ENCODE measurements around the gene CCDC183. TPM values are rescaled to one million over a fixed set of nuclear protein-coding genes. Genes with fewer than 3 reads are reported as not detected.

Gene CCDC183
- total RNA-seq, 1 experiment from 2014 or later: 1.1 TPM

- no peaks in the 10 kb centered on the region for H3K4me1 ChIP-seq (ENCODE audit: insufficient read depth, low read length)
- no peak for TF ChIP-seq CTCF (conservative IDR thresholded peaks at IDR 0.05)
- H3K23me2 ChIP-seq (ENCODE audit: insufficient read length, low read depth, low read length, poor library complexity, severe bottlenecking): peaks cover 3% of the 10 kb centered on the region
- no peak overlapping the region for H2BK5ac ChIP-seq (ENCODE audit: insufficient read length, low read length)
- Mint-ChIP-seq H3K4me3 (no peak overlapping the region), H3K9me3 (peaks cover 8% of the 10 kb centered on the region in 2 experiments), H3K36me3 (ENCODE audit: insufficient read depth in 1 of 3, low read depth in 3 of 3) (peaks cover 0 to 3% (median 0%) of the 10 kb centered on the region in 3 experiments; a peak in 2 of 7 replicates), H3K27me3 (ENCODE audit: low read depth) (peaks cover 16% of the 10 kb centered on the region), H3K27ac (no peak overlapping the region), H3K4me1 (peaks cover 0 to 9% of the 10 kb centered on the region in 2 experiments; a peak in 1 of 4 replicates)
- no peak overlapping the region for H3K18ac ChIP-seq (ENCODE audit: insufficient read length, low read depth, low read length)
- no peak overlapping the region for H2BK15ac ChIP-seq (ENCODE audit: low read depth, low read length)
- no peak overlapping the region for H4K8ac ChIP-seq (replicated peaks; ENCODE audit: insufficient read length, low read depth, low read length)
- no peak overlapping the region for H2BK12ac ChIP-seq (ENCODE audit: insufficient read length, low read depth, low read length)
- H4K20me1 ChIP-seq (ENCODE audit: control insufficient read depth, insufficient read depth, insufficient read length): no peaks in the 10 kb centered on the region
- H2AK5ac ChIP-seq (ENCODE audit: insufficient read length, low read length): no peak overlapping the region
- H3K27me3 ChIP-seq (ENCODE audit: insufficient read depth, low read length): no peaks in the 10 kb centered on the region
- H3K79me1 ChIP-seq (ENCODE audit: insufficient read depth, low read depth, low read length, poor library complexity, severe bottlenecking): no peaks in the 10 kb centered on the region
- WGBS (ENCODE audit: extremely low coverage, insufficient read length, low lambda C conversion rate): no CpG with 5 or more reads among the region's 22 CpGs
- H2BK120ac ChIP-seq (ENCODE audit: low read depth, low read length, poor library complexity, severe bottlenecking): no peak overlapping the region
- H3K56ac ChIP-seq (ENCODE audit: insufficient read length, low read depth, low read length): no peak overlapping the region
- no peak overlapping the region for H3T11ph ChIP-seq (ENCODE audit: low read length)
- no peak overlapping the region for H3K9ac ChIP-seq (ENCODE audit: extremely low read depth, insufficient read length, low read length)
- no peak overlapping the region for H3K23ac ChIP-seq (ENCODE audit: insufficient read length, low read depth, low read length)
- no peak overlapping the region; the same call in 1 of the 2 replicates for H3K14ac ChIP-seq (ENCODE audit: insufficient read depth, low read length)
- H4K91ac ChIP-seq (ENCODE audit: insufficient read length, low read depth, low read length): no peak overlapping the region
- H2BK20ac ChIP-seq (ENCODE audit: low read depth, low read length, poor library complexity, severe bottlenecking): no peak overlapping the region
- H3K4ac ChIP-seq (ENCODE audit: low read depth, low read length): no peak overlapping the region
- no peak overlapping the region for H4K5ac ChIP-seq (ENCODE audit: insufficient read length, low read depth, low read length)
- no peak for DNase-seq
- no peak overlapping the region for H3K27ac ChIP-seq (ENCODE audit: insufficient read length, low read depth, low read length)
- no peak overlapping the region for H3K4me2 ChIP-seq (ENCODE audit: insufficient read depth, insufficient read length, low read length)
- H3K79me2 ChIP-seq (ENCODE audit: insufficient read depth, low read length): no peaks in the 10 kb centered on the region
- H3K9me3 ChIP-seq (ENCODE audit: control insufficient read depth, low read depth, low read length): no peaks in the 10 kb centered on the region
- no peak overlapping the region for H2AFZ ChIP-seq (ENCODE audit: low read length)
Measured at GRCh38 chr9:136747161-136748060, 48.7 kb upstream of the CCDC183 start.
